Pericardium fibroblast (primary cell): ENCODE results near the gene SUMO1. TPM values are rescaled to one million over a fixed set of nuclear protein-coding genes. Genes with fewer than 3 reads are reported as not detected.

Experiments
- total RNA-seq: library from RNA; depleted of rRNA; stranded (reverse); fragments of >200 nt; gene quantifications from 2 replicates; pipeline ENCODE4 v1.2.3, GENCODE V29; 2015

Gene SUMO1
- total RNA-seq, result 79.8 and 95.7 TPM in 2 replicates

DNA sequence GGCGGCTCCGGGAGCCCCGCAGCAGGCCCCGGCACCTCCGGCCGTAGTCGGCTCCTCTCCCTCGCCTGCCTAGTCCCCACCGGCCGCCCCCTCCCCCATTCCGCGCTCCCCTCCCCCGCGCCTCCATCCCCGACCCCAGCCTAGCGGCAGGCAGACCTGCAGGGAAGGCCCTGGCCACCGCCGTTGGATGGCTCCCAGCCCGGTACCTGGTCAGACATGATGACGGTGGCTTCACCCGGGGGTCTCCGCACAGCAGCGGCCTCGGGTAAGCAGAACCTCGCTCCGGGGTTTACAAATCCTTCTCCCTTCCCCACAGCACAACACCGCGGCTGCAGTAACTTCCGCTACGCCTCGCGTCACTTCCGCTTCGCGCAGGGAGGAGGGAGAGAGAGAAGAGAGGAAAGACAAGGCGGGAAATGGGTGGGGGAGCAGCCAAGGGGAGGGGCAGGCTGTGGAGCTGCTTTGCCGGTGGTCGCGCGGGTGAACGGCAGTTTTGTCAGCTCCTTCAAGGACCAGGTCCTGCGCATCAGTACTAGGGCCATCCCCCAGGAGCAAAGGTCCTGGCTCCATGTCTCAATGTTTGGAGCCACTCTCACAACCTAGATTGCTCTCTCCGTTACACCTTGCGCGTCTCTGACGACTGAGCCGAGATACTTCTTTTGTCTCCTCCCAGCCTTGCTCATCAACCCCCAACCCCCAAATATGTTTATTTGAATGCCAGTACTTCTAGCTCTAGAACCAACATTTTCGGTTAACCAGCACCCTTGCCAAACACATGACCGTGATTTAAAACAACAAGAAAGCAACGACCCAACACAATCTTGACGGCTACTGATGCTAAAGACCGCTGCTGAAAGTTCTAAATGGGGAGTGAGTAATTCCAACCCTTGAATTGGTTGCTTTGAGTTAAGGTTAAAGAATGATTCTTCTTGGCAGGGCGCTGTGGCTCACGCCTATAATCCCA is at the start of gene SUMO1:
SUMO1 (minus strand) TSS at position 364 of the 964 bp plus-strand sequence; CDS start at position 218, 146 bp downstream.

DNA sequence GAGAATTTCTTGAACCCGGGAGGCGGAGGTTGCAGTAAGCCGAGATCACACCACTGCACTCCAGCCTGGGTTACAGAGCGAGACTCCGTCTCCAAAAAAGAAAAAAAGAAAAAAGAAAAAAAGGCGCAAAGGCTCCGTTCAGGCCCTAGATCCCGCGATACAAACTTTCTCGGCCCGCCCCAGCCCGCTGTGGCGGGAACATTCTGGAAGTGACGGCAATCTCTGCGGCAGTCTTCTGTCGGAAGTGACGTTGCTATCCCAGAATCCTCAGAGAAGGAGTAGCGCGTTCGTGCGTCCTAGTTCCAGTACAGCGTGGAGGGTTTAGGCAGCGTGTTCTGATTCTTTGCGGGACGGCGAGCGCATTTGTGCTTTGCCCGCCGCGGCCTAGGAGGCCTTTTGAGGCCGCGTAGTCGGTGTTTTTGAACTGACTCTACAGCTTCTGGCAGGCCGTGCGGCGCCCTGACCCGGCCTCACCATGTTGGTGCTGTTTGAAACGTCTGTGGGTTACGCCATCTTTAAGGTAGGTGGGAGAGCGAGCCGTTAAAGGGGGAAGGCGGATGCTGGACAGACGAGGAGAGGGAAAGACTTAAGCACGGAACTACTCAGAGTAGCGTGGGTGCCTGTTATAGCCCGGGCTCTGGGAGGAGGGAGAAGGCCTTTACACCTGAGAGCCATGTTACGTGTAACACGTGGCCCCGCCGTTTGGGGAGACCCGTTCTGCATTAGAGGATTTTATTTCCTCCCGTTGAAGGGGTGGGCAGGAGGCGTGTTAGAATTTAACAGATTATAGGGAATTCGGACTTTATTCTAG is 27.3 kb upstream of the SUMO1 start, which contains the start of gene NOP58:
NOP58 (plus strand) TSS at position 297 of the 811 bp plus-strand sequence; CDS start at position 476, 179 bp downstream.

Other genes with a start within 250 kb of the SUMO1 start
- 10.3 and 17.1 TPM in 2 replicates for gene FZD7, start 204.7 kb downstream of the SUMO1 start, total RNA-seq
- not detected in 2 replicates for gene KIAA2012, start 165.3 kb downstream of the SUMO1 start, total RNA-seq
- 21.0 and 26.2 TPM in 2 replicates for gene NOP58, start 27.2 kb upstream of the SUMO1 start, total RNA-seq
- 23.0 and 26.9 TPM in 2 replicates for gene BMPR2, start 137.7 kb upstream of the SUMO1 start, total RNA-seq